Right lobe of liver (tissue), 6 donors: Measurements from ENCODE around the gene IL36A. TPM values are rescaled to one million over a fixed set of nuclear protein-coding genes. Genes with fewer than 3 reads are reported as not detected.

Source experiments
- ATAC-seq, 4 donors: fragments of 200-7000 bp; cut with Tn5 transposase; one replicate each; pipeline ENCODE4 v1.9.1; 2020; ENCODE audit warnings: mild to moderate bottlenecking in 4 of 4, moderate library complexity in 4 of 4
- DNase-seq, 3 donors: peaks; one replicate each; pipeline ENCODE4 v3.0.0-alpha.2; 2020
- H3K27ac ChIP-seq, 3 donors: fragments of 200-600 bp; one replicate each; pipeline ENCODE4 v1.8.0; 2022
- H3K27me3 ChIP-seq, 2 donors: fragments of 200-600 bp; one replicate each; pipeline ENCODE4 v1.8.0; 2022
- H3K36me3 ChIP-seq, 4 donors: fragments of 200-600 bp; sonication (generic) in 1 of 4; one replicate each; pipeline versions ENCODE4 v1.5.1 to v1.8.0; 2017 to 2022; ENCODE audit warnings: control low read depth in 1 of 4
- H3K4me1 ChIP-seq, 4 donors: fragments of 200-600 bp; sonication (generic) in 1 of 4; one replicate each; pipeline versions ENCODE4 v1.5.1 to v1.8.0; 2017 to 2022; ENCODE audit warnings: control low read depth in 1 of 4
- H3K4me3 ChIP-seq, 3 donors: fragments of 200-600 bp; one replicate each; pipeline ENCODE4 v1.8.0; 2022
- H3K9me3 ChIP-seq, 4 donors: fragments of 200-600 bp; sonication (generic) in 1 of 4; one replicate each; pipeline versions ENCODE4 v1.5.1 to v1.8.0; 2017 to 2022; ENCODE audit warnings: control low read depth in 1 of 4
- POLR2A ChIP-seq: fragments of 450-650 bp; IDR thresholded peaks from one replicate; pipeline ENCODE4 v1.6.1; 2017; ENCODE audit warnings: antibody characterized with exemption, mild to moderate bottlenecking
- WGBS: methylation state at CpG from one replicate; pipeline ENCODE4 v1.1.6; 2018; ENCODE audit warnings: low coverage, low lambda C conversion rate; ENCODE audit not compliant: insufficient coverage; ENCODE audit errors: missing lambda C conversion rate; 5-methylcytosine and 5-hydroxymethylcytosine counted together
- intact Hi-C, 2 donors: fragments of 100-400 bp; cut with DNase I; formaldehyde crosslinking; loops; one replicate each; pipeline versions ENCODE4 v1.11.2 to v1.14.1; 2022
- total RNA-seq, 6 experiments: library from RNA; depleted of rRNA in 2 of 6; stranded (reverse); fragments of >200 nt in 2 of 6; fragmentation: NEBNext Ultra II Directional in 3 of 6; extraction: Animal tissue kit (Norgen Biotek cat#: 25700) in 3 of 6; gene quantifications; one replicate each; pipeline versions ENCODE4 v1.1.0 to v1.2.4, GENCODE V29; 2016 to 2023
- TF ChIP-seq, protein P1 (sequence below), 4 donors: fragments of 200-600 bp in 3 of 4; fragments of 450-650 bp in 1 of 4; IDR thresholded peaks; one replicate each; pipeline versions ENCODE4 v1.5.1 to v1.8.0; 2016 to 2022; ENCODE audit warnings: antibody characterized with exemption in 4 of 4, mild to moderate bottlenecking in 2 of 4
- donor health status: DM: no; HTN: yes; CAD: no.
- donor health status: DM: no; HTN: no; CAD: no.
- donor health status: DM: no; HTN: no; CAD: no.
- donor health status: DM: no; HTN: yes; CAD: no.
- donor health status: DM: no; HTN: yes; CAD: no.

The IL36A gene
- total RNA-seq, 6 experiments from 2014 or later, result not detected

GRCh38 chr2:113000436-113000835, 4.8 kb upstream of the IL36A start:
- TF ChIP-seq, protein P1, sequence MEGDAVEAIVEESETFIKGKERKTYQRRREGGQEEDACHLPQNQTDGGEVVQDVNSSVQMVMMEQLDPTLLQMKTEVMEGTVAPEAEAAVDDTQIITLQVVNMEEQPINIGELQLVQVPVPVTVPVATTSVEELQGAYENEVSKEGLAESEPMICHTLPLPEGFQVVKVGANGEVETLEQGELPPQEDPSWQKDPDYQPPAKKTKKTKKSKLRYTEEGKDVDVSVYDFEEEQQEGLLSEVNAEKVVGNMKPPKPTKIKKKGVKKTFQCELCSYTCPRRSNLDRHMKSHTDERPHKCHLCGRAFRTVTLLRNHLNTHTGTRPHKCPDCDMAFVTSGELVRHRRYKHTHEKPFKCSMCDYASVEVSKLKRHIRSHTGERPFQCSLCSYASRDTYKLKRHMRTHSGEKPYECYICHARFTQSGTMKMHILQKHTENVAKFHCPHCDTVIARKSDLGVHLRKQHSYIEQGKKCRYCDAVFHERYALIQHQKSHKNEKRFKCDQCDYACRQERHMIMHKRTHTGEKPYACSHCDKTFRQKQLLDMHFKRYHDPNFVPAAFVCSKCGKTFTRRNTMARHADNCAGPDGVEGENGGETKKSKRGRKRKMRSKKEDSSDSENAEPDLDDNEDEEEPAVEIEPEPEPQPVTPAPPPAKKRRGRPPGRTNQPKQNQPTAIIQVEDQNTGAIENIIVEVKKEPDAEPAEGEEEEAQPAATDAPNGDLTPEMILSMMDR (IDR thresholded peaks at IDR 0.05), result no peak
- TF ChIP-seq POLR2A, result no peak
- H3K4me1 ChIP-seq, result no peaks in the 10 kb centered on the region
- H3K36me3 ChIP-seq, result no peaks in the 10 kb centered on the region
- DNase-seq (no peak), ATAC-seq (no peak)
- 65% methylated on average over 1 of the region's 1 CpG for WGBS
- no peaks in the 10 kb centered on the region for H3K9me3 ChIP-seq
- no peak overlapping the region for H3K27ac ChIP-seq
- intact Hi-C loops, result no loop called here
- H3K27me3 ChIP-seq, result no peaks in the 10 kb centered on the region
- H3K4me3 ChIP-seq, result no peak overlapping the region

DNA sequence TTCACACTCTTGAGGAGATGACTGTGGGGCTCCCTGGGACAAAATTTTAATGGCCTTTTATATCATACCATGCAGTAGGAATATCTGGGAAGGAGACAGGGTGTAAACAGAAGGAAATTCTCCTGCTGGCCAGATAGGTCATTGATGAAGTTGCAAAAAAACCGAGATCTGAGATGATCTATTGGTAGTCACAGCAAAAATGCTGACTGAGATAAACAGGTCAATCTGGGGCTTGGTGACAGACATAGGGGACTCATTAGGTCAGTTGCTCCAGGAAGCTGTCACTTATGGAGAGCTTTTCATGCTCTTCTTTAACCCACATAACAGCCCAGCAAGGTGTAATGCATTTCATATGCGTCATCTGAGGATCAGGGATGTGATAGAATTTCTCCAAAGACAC, 2.6 kb upstream of the IL36A start:
- no peak for DNase-seq
- no peak overlapping the region for H3K4me3 ChIP-seq

GRCh38 chr2:113007250-113007649, 2.0 kb downstream of the IL36A start:
- ATAC-seq, result no peak
- Histone ChIP-seq H3K27me3 (no peaks in the 10 kb centered on the region), H3K4me1 (no peaks in the 10 kb centered on the region), H3K9me3 (no peaks in the 10 kb centered on the region), H3K36me3 (no peaks in the 10 kb centered on the region), H3K4me3 (no peak overlapping the region), H3K27ac (no peak overlapping the region)
- intact Hi-C loops, result no loop called here
- TF ChIP-seq POLR2A, result no peak
- TF ChIP-seq, protein P1 (IDR thresholded peaks at IDR 0.05), result no peak
- DNase-seq, result no peak
- 100% methylated on average over 1 of the region's 1 CpG for WGBS

More for the DNA sequence above, 2.6 kb upstream of the IL36A start:
- WGBS, result 66% methylated on average over 2 of the region's 2 CpGs
- no peaks in the 10 kb centered on the region for H3K36me3 ChIP-seq
- intact Hi-C loops, result no loop called here
- no peaks in the 10 kb centered on the region for H3K9me3 ChIP-seq
- ATAC-seq, result no peak
- TF ChIP-seq POLR2A, result no peak
- TF ChIP-seq, protein P1 (IDR thresholded peaks at IDR 0.05), result no peak
- H3K4me1 ChIP-seq, result no peaks in the 10 kb centered on the region
- no peak overlapping the region for H3K27ac ChIP-seq
- no peaks in the 10 kb centered on the region for H3K27me3 ChIP-seq

- 54% methylated on average over 1 of the region's 1 CpG for WGBS
- no peak for DNase-seq
- no peaks in the 10 kb centered on the region for H3K27me3 ChIP-seq
These were observed 4.4 kb downstream of the IL36A start for GRCh38 chr2:113009622-113010021.

More at GRCh38 chr2:113009622-113010021, 4.4 kb downstream of the IL36A start:
- Histone ChIP-seq H3K9me3 (no peaks in the 10 kb centered on the region), H3K27ac (no peak overlapping the region), H3K4me3 (no peak overlapping the region), H3K36me3 (peaks cover 0 to 3% (median 0%) of the 10 kb centered on the region in 4 donors), H3K4me1 (no peaks in the 10 kb centered on the region)
- TF ChIP-seq POLR2A, result no peak
- TF ChIP-seq, protein P1 (IDR thresholded peaks at IDR 0.05), result no peak
- no peak for ATAC-seq
- intact Hi-C loops, result no loop called here
